ENCODE measurements around the gene ZNF467. TPM values are rescaled to one million over a fixed set of nuclear protein-coding genes. Genes with fewer than 3 reads are reported as not detected.

The ZNF467 gene
- total RNA-seq, 1 donor from 2014 or later = 0.17 TPM

DNA sequence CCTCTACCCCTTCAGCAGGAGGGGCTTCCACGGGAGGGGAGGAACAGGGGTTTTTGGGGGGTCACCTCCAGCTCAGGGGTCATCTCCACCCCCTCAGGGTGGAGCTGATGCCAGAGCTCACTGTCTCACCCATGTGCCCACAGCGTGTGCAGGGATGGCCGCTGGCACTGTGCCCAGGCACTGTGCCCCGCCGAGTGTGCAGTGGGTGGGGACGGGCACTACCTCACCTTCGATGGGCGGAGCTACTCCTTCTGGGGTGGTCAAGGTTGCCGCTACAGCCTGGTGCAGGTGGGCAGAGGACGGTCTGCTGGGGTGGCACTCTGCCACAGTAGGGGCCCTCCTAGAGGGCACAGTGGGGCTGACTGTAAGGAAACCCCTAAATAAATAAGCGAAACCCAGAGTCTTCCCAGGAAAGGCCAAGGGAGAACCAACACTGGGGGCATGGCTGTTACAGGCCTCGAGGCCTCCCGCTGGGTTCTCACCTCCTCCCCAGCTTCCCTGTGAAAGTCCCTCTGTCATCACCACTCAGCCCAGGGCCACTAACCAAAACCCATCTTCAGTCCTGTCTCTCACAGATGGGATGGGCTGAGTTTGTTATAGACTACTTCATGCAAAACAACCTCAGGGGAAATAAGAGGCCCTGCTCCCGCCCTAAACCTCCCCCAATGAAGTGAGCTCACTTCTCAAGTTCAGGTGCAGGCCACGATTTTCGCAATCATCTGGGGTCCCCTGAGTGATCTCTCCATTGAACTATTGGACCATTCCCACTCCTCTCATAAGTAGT is 7.4 kb upstream of the ZNF467 start:
- peaks cover 12% of the 10 kb centered on the region for H3K4me1 Mint-ChIP-seq
- no peaks in the 10 kb centered on the region for H3K79me2 ChIP-seq (ENCODE audit: low read depth)
- H3K4me1 ChIP-seq = peaks cover 6% of the 10 kb centered on the region
- H3K4me3 ChIP-seq = no peak overlapping the region
- H3K36me3 Mint-ChIP-seq = no peaks in the 10 kb centered on the region
- no peak overlapping the region for H3K27ac ChIP-seq
- H3K4me2 ChIP-seq = no peak overlapping the region
- H2AFZ ChIP-seq (replicated peaks) = no peak overlapping the region
- no peak for DNase-seq (ENCODE audit: low spot score)
- H3F3A ChIP-seq (ENCODE audit: low read depth) = no peaks in the 10 kb centered on the region
- no peaks in the 10 kb centered on the region for H3K9me3 ChIP-seq (ENCODE audit: low read depth)
- no peaks in the 10 kb centered on the region for H3K9me3 Mint-ChIP-seq
- H3K27ac Mint-ChIP-seq = peak overlapping the region; percentile 61
- H4K20me1 ChIP-seq (ENCODE audit: low read depth) = no peaks in the 10 kb centered on the region
- H3K9ac ChIP-seq = no peak overlapping the region
- H3K27me3 Mint-ChIP-seq (ENCODE audit: insufficient read depth, low read depth) = peaks cover 15% of the 10 kb centered on the region
- H3K27me3 ChIP-seq = peaks cover 14% of the 10 kb centered on the region
- no peak overlapping the region for H3K4me3 Mint-ChIP-seq
- no peaks in the 10 kb centered on the region for H3K36me3 ChIP-seq
- TF ChIP-seq EZH2phosphoT487 (IDR thresholded peaks at IDR 0.05) = no peak

DNA sequence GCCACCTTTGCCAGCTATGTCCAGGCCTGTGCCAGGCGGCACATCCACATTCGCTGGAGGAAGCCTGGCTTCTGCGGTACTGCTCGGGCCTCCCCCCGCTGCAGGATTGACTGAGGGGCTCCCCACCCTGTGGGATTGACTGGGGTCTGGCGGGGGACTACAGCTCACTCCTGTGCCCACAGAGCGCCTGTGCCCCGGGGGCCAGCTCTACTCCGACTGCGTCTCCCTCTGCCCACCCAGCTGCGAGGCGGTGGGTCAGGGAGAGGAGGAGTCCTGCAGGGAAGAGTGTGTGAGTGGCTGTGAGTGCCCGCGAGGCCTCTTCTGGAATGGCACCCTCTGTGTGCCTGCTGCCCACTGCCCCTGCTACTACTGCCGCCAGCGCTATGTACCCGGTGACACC is 6.7 kb upstream of the ZNF467 start:
- H3K9ac ChIP-seq = no peak overlapping the region
- Mint-ChIP-seq H3K9me3 (no peaks in the 10 kb centered on the region), H3K27ac (no peak overlapping the region), H3K27me3 (ENCODE audit: insufficient read depth, low read depth) (peaks cover 19% of the 10 kb centered on the region), H3K36me3 (no peaks in the 10 kb centered on the region), H3K4me3 (no peak overlapping the region), H3K4me1 (peaks cover 19% of the 10 kb centered on the region)
- peaks cover 6% of the 10 kb centered on the region for H3K4me1 ChIP-seq
- no peak for DNase-seq (ENCODE audit: low spot score)
- H3F3A ChIP-seq (ENCODE audit: low read depth) = no peaks in the 10 kb centered on the region
- no peaks in the 10 kb centered on the region for H3K9me3 ChIP-seq (ENCODE audit: low read depth)
- no peak overlapping the region for H2AFZ ChIP-seq (replicated peaks)
- no peak overlapping the region for H3K4me2 ChIP-seq
- no peaks in the 10 kb centered on the region for H3K36me3 ChIP-seq
- peaks cover 22% of the 10 kb centered on the region for H3K27me3 ChIP-seq
- no peak overlapping the region for H3K4me3 ChIP-seq
- peaks cover 2% of the 10 kb centered on the region for H4K20me1 ChIP-seq (ENCODE audit: low read depth)
- TF ChIP-seq, protein P1, sequence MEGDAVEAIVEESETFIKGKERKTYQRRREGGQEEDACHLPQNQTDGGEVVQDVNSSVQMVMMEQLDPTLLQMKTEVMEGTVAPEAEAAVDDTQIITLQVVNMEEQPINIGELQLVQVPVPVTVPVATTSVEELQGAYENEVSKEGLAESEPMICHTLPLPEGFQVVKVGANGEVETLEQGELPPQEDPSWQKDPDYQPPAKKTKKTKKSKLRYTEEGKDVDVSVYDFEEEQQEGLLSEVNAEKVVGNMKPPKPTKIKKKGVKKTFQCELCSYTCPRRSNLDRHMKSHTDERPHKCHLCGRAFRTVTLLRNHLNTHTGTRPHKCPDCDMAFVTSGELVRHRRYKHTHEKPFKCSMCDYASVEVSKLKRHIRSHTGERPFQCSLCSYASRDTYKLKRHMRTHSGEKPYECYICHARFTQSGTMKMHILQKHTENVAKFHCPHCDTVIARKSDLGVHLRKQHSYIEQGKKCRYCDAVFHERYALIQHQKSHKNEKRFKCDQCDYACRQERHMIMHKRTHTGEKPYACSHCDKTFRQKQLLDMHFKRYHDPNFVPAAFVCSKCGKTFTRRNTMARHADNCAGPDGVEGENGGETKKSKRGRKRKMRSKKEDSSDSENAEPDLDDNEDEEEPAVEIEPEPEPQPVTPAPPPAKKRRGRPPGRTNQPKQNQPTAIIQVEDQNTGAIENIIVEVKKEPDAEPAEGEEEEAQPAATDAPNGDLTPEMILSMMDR (IDR thresholded peaks at IDR 0.05) = no peak
- TF ChIP-seq EZH2 (IDR thresholded peaks at IDR 0.05) = no peak
- no peak for TF ChIP-seq EZH2phosphoT487 (IDR thresholded peaks at IDR 0.05)
- H3K27ac ChIP-seq = no peak overlapping the region
- no peaks in the 10 kb centered on the region for H3K79me2 ChIP-seq (ENCODE audit: low read depth)

DNA sequence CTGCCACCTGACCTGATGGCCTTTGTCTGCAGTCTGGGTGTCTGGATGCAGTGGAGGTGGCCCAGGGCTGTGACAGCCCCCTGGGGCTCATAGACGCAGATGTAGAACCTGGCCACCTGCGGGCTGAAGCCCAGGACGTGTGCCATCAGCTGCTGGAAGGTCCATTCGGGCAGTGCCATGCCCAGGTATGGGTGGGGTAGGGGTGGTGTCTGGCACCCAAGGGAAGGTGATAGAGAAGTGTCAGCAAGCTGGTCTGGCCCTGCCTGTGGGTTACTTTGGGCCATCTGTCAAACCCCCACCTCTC is 6.1 kb upstream of the ZNF467 start:
- no peak for DNase-seq (ENCODE audit: low spot score)
- no peaks in the 10 kb centered on the region for H3K79me2 ChIP-seq (ENCODE audit: low read depth)
- Mint-ChIP-seq H3K9me3 (no peaks in the 10 kb centered on the region), H3K27ac (no peak overlapping the region), H3K27me3 (ENCODE audit: insufficient read depth, low read depth) (peaks cover 20% of the 10 kb centered on the region), H3K36me3 (no peaks in the 10 kb centered on the region), H3K4me3 (no peak overlapping the region), H3K4me1 (peaks cover 24% of the 10 kb centered on the region)
- no peak overlapping the region for H3K4me2 ChIP-seq
- peaks cover 2% of the 10 kb centered on the region for H3F3A ChIP-seq (ENCODE audit: low read depth)
- H3K36me3 ChIP-seq = no peaks in the 10 kb centered on the region
- H3K27me3 ChIP-seq = peaks cover 28% of the 10 kb centered on the region
- H3K9ac ChIP-seq = no peak overlapping the region
- H3K4me1 ChIP-seq = peaks cover 11% of the 10 kb centered on the region
- no peak overlapping the region for H3K27ac ChIP-seq
- H3K4me3 ChIP-seq = no peak overlapping the region
- no peaks in the 10 kb centered on the region for H3K9me3 ChIP-seq (ENCODE audit: low read depth)
- H4K20me1 ChIP-seq (ENCODE audit: low read depth) = peaks cover 8% of the 10 kb centered on the region
- no peak for TF ChIP-seq EZH2 (IDR thresholded peaks at IDR 0.05)
- no peak for TF ChIP-seq EZH2phosphoT487 (IDR thresholded peaks at IDR 0.05)
- TF ChIP-seq, protein P1 (IDR thresholded peaks at IDR 0.05) = no peak
- no peak overlapping the region for H2AFZ ChIP-seq (replicated peaks)
